GOT3 (cell line): ENCODE results near the gene SLC25A22.

ENCODE experiments used
- DNase-seq: peaks from one replicate; lab custom pipeline; 2025; ENCODE audit warnings: mixed read lengths; lab: John Stamatoyannopoulos, UW

The SLC25A22 gene

DNA sequence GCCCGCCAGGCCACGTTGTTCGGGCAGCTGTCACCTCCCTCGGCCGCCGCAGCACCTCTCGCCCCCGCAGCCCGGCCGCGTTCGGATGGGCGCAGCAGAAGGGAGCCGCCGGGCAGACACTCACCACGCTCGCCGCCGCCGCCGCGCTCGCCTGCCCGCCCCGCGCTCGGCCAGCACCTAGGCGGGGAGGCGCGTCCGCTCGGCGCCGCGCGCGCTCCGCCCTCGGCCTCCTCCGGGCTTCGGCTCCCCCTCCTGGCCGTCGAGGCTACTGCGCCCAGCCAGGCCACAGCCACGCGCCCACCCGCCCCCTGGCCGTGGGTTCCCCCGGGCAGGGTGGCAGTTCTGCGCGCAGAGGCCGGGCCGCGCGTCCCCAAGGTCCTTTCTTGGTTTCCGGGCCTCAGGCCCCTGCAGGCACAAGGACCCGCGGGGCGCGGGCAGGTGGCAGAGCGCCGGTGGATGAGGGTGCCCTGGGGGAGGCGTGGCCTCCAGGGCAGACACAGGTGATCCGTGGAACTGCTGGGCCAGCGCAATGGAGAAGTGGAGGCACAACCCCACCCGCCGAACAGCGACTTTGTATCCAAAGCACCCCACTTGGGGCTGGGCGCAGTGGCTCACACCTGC is at the start of gene SLC25A22:
Gene SLC25A22 (minus strand): TSS at position 189 of the 621 bp plus-strand sequence. CDS start 3,275 bp downstream, outside the sequence.
- no peak for DNase-seq

DNA sequence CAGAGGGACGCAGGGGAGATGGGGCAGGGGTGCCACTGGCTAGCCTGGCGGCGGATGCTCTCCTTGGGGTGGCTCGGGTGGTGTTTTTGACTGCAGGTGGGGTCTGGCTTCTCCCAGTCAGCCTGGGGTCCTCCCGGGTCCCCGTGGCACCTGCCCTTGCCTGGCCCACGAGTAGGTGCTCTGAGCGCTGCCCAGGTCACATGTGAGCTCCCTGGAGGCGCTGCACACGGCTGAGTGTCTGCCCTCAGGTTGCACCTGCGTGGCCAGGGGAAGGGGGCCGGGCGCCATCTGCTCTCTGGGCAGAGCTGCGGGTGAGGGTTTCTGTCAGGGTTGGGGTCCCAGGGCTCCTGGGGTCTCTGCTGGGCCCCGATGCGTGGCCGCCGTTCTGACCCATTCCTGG is 49.8 kb upstream of the SLC25A22 start:
- DNase-seq: no peak

DNA sequence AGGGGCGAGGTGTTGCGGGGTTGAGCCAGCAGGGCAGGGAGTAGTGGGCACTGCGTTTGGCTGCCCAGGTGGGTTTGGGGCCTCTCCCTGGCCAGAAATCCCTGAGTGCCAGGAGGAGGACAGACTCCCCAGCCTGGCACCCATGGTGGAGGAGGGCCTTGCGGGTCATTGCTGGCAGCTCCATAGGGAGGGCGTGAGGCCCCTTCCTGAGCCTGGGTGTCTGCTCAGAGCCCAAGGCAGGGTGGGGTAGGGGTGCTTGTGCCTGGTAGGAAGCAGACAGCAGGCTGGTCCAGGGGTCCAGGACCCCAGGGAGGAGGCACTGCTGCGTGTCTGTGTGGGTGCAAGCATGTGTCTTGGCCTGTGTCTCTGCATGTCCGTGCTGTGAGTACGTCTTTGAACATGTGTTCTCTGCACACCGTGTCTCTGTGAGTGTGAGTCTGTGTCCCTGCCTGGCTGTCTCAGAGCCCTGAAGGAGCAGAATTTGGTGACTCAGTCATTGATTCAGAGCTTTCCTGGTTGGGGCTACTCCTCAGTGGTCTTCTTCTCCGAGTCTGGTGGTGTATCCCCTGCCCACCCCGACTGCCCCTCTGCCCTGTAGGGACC is 48.5 kb upstream of the SLC25A22 start:
- no peak for DNase-seq

DNA sequence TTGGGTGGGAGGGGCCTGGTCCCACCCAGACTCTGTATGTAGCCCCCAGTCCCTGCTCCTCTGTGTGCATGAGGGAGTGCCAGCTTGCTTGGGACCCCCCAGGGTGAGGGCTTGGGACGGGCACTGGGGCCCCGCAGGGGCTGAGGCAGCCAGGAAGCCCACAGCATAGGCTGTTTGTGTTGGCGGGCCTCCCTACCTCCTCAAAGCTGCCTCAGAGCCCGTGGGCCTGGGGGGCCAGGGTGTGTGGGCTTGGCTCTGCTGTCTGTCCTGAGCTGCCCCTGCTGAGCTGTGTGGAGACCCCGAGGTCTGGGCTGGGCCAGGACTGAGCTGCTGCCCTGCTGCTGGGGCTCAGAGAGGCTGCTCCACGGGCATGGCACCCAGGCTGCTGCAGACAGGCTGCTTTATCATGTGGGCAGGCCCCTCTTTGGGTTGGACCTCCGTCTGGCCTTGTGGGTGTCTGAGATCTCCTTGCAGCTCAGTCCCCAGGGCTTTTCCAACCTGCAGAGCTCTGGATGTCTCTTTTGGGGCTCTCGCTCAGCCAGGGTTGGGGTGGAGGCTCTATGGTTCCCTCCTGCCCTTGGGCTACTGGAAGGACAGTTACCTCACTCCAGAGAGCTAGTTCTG is 47.9 kb upstream of the SLC25A22 start:
- DNase-seq: no peak

DNA sequence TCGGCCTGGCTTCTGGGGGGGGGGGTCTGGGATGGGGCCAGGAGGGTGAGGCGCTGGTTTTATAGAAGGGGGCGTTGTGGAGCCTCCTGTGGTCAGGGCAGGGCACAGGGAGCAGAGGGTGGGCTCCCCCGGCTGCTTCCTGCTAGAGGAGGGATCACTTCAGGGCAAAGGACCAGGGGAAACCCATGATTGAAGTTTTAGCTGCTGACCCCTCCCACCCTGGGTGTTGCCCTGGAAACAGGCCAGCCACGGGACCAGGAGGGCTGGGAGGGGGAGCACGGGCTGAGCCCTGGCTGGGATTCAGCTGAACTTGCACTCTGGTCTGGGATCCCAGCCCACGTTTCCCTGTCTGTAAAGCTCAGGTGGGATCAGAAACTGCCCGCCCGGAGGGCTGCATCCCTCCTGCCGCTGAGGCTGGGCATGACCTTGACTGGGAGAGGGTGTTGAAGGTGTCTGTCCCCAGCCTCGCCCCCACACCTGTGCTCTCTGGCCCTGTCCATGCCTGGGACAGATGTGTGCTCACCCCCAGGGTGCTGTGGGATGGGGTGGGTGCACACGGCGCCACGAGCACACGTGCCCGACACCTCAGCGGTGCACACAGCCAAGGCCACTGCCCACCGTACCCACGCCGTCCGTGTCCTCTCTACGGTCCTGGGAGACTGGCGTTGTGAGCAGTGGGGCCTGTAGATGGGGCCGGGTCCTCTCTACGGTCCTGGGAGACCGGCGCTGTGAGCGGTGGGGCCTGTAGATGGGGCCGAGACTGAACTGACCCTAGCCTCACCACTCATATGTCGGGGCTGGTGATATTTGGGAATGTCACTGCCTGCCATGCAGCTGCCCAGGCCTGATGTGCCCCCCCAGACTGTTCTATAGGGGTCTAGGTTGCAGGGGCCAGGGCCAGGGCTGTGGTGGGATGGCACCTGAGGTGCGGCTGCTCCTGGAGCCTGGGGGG is 46.9 kb upstream of the SLC25A22 start:
- DNase-seq: no peak

DNA sequence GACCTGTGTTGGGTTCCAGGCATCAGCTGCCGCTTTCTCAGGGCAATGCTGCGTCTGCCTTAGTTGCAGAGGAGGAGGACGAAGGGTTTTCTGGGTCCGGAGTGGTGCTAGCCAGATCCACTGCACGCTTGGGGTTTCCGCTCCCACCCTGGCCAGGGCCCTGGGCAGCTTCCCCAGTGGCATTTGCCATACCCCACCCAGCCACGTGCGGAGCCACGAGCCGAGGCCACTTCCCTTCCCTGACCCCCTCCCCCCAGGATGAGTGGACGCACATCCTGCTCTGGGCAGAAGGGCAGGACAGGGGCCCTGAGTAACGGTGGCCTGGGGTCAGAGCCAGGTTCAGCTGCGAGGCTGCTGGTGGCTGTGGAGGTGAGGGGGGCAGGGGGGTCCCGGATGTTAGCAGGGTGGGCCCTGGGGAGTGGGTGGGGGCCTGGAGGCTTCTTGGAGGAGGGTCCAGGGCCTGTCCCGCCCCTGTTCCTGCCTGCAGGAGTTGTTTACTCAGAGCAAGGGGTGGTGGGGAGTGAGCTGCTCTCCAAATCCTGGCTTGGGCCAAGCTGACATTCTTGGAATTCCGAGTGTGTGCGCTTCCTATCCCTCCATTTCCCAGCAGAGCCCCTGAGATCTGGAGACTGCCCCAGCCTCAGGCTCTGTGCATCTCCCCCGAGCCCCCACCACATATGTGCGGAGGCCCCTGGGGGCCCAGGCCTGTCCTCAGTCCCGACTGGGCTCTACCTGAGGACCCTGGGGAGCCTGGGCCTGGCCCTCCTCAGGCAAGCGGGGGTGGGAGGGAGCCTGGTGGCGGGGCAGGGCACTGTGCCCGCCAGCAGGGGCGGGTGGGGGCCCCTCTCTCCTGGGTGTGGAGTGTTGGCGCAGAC is 46.0 kb upstream of the SLC25A22 start:
- DNase-seq: peak; percentile 44

DNA sequence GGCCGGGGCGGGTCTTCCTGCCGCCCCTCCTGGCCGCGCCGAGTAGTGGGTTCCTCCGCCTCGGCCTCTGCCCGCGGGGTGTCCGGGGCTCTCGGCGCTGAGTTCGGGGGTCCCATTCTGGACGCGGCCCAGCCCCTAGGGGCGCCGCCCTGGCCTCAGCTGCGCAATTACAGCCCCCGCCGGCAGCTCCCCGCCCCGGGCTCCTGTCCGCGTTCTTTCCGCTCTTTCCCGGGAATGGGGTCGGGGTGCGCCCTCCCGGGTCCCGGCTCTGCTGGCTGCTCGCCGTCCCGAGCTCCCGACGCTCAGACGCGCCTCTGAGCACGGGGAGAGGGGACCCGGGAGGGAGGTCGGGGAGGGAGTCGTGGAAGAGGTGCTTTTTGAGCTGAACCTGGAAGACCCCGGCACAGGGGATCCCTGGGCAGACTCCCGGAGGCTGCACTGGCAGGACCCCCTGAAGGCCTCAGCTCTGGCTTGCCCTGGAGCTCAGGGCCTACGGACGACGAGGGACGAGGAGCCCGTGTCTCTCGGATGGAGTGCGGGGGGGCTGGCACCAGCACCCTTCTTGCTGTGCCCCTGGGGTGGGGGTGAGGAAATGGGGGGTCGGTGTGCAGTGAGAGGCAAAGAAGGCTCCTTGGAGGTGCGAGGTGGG is 45.1 kb upstream of the SLC25A22 start:
- no peak for DNase-seq

DNA sequence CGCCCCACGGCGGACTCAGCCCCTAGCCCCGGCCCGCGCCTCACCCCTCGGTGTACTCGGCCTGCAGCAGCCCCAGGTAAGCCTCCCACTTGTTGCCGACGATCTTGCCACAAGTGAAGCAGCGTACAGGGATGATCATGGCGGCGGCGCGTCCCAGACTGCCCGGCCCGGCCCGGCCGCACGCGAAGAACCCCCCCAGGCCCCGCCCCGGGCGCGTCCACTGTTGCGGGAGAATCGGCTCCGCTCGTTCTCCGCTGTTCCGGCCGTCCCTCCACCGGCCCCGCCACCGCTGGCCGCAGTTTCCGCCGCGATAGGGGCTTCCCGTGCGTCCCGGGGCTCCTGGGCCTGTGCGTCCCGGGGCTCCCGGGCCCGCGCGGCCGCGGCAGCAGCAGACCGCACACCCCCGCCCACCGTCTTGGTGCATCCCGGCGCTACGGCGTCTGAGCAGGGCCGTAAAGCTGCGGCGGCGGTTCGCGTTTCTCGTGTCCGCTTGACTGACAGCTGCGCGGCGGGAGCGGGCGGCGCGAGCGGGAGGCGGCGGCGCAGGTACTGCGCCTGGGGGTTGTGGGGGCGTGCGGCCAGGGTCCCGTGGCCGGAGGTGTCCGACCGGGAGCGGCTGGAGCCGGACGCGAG is 44.4 kb upstream of the SLC25A22 start, which contains the start of the genes POLR2L and TSPAN4:
Gene POLR2L (minus strand): TSS at position 160 of the 633 bp plus-strand sequence. CDS start 21 bp downstream, at position 139.
Gene TSPAN4 (plus strand): TSS at position 483 of the 633 bp plus-strand sequence. CDS start 7,453 bp downstream, outside the sequence.
- peak; percentile 16 for DNase-seq

DNA sequence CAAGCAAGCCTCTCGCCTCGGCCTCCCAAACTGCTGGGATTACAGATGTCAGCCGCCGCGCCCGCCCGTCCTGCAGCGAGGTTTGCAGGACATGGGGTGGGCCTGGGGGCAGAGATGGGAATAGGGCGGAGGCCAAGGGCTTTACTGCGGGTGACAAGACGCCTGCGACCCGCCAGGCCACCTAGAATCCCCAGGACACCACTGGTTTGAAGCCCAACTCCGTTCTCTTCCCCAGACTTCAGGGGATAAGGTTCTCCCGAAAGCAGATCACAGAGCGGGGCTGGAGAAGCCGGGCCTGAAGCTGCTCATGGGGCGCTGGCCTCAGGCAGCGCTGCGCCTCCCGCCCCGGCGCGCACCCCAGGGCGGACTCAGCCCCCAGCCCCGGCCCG is 43.9 kb upstream of the SLC25A22 start:
- no peak for DNase-seq

DNA sequence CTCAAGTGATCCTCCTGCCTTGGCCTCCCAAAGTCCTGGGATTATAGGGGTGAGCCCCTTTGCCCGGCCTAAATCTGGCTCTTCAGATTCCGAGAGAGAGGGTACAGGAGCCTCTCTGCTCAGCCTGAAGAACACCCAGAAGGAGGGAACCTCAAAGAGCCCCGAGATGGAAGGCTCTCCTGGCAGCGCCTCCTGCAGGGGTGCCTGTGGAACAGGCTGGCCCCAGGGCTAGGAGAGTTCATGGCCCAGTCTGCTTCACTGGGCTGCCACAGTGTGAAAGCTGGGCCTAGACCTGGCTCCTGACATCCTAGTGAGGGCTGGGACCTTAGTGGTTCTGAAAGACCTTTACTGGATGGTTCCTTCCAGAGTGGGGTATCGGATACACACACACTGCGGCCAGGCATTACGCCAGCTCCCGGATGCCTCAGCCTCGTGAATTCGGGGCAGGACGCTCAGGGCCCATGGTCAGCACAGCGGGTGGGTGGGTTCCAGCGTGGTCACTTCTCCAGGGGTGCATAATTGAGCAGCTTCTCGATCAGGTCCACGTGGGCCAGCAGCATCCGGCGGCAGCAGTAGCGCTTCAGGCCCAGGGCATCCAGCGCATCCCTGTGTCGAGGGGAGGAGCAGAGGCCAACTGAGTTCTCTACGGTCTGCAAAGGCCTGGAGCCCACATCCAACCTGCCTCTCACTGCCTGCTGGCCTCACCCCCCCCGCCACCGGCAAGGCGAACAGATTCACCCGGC is 42.0 kb upstream of the SLC25A22 start:
- DNase-seq: no peak

DNA sequence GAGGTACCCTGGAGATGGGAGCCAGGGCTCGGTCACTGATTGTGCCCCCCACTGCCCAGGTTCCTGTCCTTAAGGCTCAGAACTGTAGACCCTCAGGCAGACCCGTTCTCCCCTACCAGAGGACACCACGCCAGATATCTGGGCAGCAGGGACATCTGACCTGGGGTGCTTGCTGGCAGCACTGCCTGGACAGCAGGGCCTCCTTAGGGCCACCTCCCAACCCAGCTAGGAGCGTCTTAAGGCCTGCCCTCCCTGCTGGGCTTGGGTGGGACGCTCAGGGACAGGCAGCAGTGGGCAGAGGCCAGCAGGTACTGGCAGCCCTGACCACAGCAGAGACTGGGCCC is 41.2 kb upstream of the SLC25A22 start:
- no peak for DNase-seq

DNA sequence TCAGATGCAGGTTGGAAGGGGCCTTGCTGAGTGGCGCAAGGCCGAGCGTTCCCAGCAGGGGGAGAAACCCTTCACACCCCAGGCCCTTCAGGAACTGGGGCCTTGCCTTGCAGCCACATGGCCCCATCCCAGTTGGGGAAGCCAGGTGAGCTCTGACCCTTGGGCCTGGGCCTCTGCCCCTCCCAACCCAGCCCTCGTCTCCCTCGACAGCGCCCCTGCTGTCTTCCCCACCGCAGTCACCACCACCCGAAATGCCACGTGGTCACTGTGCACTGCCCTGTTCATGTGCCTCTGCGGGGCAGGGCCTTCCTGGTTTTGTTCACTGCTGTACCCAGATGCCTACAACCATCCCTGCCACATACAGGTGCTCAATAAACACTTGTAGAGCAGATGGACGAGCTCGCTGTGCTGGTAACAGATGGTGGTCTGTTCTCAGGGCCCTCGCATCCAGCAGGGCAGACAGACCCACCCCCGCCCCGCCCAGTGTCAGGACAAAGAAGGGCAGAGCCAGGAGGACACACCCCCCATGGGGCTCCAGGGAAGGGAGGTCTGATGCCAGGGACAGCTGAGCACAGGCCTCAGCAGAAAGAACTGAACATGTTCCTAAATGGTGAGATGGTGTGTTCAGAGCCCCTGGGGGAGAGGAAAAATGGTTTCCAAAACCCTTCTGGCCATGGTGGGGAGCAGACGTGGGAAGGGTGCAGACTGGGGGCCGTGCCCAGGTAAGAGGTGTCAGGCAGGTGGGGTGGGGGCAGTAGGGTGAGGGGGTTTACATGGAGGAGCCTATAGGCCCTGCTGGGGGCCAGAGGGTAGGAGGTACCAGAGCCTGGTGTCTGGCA is 40.6 kb upstream of the SLC25A22 start:
- no peak for DNase-seq

DNA sequence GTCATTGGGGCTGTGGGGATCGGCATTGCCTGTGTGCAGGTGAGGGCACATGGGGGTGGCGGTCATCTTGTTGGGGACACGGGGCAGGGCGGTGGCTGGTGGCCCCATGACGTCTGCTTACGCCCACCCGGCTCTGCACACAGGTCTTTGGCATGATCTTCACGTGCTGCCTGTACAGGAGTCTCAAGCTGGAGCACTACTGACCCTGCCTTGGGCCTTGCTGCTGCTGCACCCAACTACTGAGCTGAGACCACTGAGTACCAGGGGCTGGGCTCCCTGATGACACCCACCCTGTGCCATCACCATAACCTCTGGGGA is 39.9 kb upstream of the SLC25A22 start:
- DNase-seq: no peak

DNA sequence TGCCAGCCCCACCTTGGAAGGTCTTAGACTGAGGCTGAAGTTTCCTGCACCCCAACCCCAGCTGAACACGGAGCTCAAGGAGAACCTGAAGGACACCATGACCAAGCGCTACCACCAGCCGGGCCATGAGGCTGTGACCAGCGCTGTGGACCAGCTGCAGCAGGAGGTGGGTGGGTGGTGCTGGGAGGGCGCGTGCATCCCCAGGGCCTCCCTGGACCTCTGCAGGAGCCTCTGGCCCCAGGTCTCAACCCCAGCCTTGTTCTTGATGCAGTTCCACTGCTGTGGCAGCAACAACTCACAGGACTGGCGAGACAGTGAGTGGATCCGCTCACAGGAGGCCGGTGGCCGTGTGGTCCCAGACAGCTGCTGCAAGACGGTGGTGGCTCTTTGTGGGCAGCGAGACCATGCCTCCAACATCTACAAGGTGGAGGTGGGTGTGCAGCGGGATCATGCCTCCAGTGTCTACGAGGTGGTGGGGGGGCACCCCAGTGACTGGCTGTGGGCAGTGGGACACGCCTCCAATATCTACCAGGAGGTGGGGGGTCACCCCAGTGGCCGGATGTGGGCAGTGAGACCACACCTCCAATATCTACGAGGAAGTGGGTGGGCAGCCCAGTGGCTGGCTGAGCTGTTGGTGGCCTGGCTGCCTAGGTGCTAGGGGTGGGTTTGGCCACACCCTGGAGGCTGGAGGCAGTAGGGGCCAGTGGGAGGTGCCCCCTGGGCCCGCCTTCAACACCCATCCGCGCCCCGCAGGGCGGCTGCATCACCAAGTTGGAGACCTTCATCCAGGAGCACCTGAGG is 39.3 kb upstream of the SLC25A22 start:
- DNase-seq: no peak

DNA sequence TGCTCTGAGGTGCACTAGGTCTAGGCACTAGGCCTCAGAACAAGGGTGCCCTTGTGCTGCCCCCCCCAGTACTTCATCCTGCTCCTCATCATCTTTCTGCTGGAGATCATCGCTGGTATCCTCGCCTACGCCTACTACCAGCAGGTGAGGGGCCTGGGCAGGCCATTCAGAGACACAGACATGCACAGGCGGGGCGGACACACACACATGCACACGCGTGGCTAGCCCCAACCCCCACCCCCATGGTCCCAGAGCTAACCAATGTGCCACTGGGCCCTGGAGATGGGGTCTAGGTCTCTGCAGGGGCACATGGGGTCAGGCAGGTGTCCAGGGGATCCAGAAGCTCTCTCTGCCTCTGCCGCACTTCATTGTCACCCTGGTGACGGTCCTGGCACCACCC is 38.6 kb upstream of the SLC25A22 start:
- no peak for DNase-seq

DNA sequence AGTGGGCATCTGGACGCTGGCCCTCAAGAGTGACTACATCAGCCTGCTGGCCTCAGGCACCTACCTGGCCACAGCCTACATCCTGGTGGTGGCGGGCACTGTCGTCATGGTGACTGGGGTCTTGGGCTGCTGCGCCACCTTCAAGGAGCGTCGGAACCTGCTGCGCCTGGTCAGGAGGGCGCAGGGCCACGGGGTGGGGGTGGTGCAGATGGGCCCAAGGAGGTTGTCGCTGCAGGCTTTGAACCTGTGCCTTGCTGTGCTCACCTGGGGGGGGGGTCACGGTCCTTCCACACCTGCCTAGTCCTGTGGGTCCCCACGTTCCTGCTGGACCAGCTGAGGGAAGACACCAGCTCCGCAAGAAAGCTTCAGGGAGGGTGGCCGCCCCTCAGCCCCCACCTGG is 38.2 kb upstream of the SLC25A22 start:
- no peak for DNase-seq

DNA sequence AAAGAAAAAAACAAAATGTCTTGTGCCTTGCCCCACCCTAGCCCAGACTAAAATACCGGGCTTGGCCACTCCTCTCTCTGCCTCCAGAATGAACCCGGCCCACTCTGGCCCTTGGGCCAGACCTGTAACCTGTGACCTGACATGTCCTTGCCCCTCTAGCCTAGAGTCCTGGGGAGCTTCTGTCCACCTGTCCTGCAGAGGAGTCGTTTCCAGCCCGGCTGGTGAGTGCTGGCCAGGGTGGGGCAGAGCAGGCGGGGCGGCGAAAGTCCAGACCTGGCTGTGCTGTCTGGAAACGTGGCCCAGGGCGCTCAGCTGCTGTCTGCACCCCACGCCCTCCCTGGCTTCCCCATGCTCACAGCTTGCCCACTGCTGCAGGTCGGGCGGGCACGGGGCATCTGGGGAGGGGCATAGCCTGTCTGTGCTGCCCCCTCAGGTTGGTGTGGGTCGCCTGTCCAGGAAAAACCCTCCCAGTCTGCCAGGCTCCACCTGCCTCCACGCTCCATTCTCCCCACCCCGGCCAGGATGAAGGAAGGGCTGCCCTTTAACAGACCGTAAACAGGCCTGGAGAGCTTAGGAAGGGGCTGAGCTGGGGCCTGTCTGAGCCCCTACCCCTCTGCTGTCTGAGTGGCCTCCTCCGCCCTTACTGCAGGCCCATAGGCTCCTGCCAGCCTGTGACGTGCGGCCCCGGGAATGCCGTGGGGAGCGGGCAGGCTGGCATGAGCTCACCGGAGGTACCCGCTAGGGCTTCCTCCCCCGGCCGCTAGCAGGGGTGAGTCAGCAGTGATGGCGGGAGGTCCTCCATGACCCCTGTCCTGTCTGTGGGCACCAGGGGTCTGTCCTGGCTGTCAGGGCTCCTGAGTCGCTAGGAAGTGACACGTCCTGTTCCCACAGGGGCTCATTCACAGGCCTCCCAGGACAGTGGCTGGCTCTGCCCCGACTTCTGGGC is 36.6 kb upstream of the SLC25A22 start:
- DNase-seq: no peak
